ENCODE measurements around the gene RPL38. TPM values are rescaled to one million over a fixed set of nuclear protein-coding genes. Genes with fewer than 3 reads are reported as not detected.

Gene RPL38
- total and polyA plus RNA-seq, 2 experiments from 2014 or later: 286 to 5,312 TPM

DNA sequence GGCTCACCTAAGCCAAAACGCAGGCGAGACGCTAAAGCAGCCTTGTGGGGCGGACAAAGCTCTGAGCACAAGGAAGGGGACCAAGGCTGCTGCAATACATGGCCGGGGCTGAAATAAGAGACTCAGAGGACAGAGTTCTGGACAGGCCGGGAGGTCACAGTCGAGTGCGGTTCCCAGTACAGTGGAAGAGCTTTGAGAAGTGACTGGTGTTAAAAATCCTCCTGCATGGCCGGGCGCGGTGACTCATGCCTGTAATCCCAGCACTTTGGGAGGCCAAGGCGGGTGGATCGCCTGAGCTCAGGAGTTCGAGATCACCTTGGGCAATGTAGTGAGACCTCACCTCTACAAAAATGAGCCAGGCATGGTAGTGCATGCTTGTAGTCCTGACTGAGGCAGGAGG is 20.4 kb downstream of the RPL38 start (continued):
- TF ChIP-seq, protein P1, sequence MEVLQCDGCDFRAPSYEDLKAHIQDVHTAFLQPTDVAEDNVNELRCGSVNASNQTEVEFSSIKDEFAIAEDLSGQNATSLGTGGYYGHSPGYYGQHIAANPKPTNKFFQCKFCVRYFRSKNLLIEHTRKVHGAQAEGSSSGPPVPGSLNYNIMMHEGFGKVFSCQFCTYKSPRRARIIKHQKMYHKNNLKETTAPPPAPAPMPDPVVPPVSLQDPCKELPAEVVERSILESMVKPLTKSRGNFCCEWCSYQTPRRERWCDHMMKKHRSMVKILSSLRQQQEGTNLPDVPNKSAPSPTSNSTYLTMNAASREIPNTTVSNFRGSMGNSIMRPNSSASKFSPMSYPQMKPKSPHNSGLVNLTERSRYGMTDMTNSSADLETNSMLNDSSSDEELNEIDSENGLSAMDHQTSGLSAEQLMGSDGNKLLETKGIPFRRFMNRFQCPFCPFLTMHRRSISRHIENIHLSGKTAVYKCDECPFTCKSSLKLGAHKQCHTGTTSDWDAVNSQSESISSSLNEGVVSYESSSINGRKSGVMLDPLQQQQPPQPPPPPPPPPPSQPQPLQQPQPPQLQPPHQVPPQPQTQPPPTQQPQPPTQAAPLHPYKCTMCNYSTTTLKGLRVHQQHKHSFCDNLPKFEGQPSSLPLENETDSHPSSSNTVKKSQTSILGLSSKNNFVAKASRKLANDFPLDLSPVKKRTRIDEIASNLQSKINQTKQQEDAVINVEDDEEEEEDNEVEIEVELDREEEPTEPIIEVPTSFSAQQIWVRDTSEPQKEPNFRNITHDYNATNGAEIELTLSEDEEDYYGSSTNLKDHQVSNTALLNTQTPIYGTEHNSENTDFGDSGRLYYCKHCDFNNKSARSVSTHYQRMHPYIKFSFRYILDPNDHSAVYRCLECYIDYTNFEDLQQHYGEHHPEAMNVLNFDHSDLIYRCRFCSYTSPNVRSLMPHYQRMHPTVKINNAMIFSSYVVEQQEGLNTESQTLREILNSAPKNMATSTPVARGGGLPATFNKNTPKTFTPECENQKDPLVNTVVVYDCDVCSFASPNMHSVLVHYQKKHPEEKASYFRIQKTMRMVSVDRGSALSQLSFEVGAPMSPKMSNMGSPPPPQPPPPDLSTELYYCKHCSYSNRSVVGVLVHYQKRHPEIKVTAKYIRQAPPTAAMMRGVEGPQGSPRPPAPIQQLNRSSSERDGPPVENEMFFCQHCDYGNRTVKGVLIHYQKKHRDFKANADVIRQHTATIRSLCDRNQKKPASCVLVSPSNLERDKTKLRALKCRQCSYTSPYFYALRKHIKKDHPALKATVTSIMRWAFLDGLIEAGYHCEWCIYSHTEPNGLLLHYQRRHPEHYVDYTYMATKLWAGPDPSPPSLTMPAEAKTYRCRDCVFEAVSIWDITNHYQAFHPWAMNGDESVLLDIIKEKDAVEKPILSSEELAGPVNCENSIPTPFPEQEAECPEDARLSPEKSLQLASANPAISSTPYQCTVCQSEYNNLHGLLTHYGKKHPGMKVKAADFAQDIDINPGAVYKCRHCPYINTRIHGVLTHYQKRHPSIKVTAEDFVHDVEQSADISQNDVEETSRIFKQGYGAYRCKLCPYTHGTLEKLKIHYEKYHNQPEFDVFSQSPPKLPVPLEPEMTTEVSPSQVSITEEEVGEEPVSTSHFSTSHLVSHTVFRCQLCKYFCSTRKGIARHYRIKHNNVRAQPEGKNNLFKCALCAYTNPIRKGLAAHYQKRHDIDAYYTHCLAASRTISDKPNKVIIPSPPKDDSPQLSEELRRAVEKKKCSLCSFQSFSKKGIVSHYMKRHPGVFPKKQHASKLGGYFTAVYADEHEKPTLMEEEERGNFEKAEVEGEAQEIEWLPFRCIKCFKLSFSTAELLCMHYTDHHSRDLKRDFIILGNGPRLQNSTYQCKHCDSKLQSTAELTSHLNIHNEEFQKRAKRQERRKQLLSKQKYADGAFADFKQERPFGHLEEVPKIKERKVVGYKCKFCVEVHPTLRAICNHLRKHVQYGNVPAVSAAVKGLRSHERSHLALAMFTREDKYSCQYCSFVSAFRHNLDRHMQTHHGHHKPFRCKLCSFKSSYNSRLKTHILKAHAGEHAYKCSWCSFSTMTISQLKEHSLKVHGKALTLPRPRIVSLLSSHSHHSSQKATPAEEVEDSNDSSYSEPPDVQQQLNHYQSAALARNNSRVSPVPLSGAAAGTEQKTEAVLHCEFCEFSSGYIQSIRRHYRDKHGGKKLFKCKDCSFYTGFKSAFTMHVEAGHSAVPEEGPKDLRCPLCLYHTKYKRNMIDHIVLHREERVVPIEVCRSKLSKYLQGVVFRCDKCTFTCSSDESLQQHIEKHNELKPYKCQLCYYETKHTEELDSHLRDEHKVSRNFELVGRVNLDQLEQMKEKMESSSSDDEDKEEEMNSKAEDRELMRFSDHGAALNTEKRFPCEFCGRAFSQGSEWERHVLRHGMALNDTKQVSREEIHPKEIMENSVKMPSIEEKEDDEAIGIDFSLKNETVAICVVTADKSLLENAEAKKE (CRISPR knock-in tag; IDR thresholded peaks at IDR 0.05): no peak
- TF ChIP-seq EZH2phosphoT487 (IDR thresholded peaks at IDR 0.05; ENCODE audit: unreplicated experiment) (no peak), CTCF (conservative IDR thresholded peaks at IDR 0.05; ENCODE audit: low read depth in 2 of 2) (no peak), POLR2AphosphoS5 (IDR thresholded peaks at IDR 0.05; ENCODE audit: low read depth) (no peak), STAT1 (IDR thresholded peaks at IDR 0.05; ENCODE audit: unreplicated experiment) (no peak)

DNA sequence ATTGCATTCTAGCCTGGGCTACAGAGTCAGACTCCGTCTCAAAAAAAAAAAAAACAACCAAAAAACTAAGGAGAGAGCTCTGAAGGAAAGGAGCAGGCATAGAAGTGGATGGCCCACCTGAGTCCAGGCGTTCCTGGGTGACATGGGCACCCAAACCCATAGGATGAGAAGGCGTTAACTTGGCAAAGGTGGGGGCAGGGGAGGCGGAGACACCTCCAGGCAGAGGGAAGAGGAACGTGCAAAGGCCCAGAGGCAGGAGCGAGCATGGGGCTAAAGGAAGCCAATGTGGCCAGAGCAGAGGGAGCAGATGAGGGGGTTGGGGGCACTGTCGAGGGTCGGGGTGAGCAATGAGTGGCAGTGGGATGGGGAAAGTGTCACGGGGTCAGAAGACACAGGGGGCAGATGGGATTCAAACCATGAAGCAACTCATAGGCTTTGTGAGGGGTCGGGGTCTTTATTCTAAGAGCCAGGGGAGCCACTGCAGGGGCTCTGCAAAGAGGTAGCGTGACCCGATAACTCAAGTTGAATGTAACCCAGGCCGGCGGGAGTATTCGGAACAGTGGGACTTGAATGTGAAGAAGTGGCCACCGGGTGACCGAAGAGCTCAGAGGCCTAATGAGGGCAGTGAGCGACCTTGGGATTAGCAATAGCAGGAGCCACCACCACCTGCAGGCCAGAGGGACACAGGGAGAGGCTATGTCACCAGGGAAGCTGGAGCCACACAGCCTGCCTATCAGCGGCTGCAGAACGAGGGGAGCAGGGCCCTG is 21.7 kb downstream of the RPL38 start:
- H3K27ac Mint-ChIP-seq: no peak overlapping the region
- DNase-seq (ENCODE audit: low spot score) (no peak), ATAC-seq (no peak)
- no peak overlapping the region for H3K4me3 Mint-ChIP-seq
- Histone ChIP-seq H3K4me3 (no peak overlapping the region), H3F3A (replicated peaks; ENCODE audit: low read depth) (no peaks in the 10 kb centered on the region), H3K9me2 (ENCODE audit: insufficient read depth) (no peaks in the 10 kb centered on the region), H3K27ac (ENCODE audit: low read depth) (no peak overlapping the region), H2AFZ (no peak overlapping the region), H4K20me1 (replicated peaks; ENCODE audit: insufficient read depth) (no peaks in the 10 kb centered on the region), H3K27me3 (ENCODE audit: insufficient read depth) (no peaks in the 10 kb centered on the region), H3K4me2 (no peak overlapping the region), H3K4me1 (ENCODE audit: insufficient read depth) (no peaks in the 10 kb centered on the region), H3K79me2 (replicated peaks; ENCODE audit: insufficient read depth) (no peaks in the 10 kb centered on the region), H3K36me3 (ENCODE audit: insufficient read depth) (no peaks in the 10 kb centered on the region)
- peaks cover 6% of the 10 kb centered on the region for H3K27me3 Mint-ChIP-seq (ENCODE audit: insufficient read depth, low read depth, poor library complexity)
- no peaks in the 10 kb centered on the region; the same call in 2 of the 3 replicates for H3K36me3 Mint-ChIP-seq (ENCODE audit: low read depth)
- no peaks in the 10 kb centered on the region; the same call in 2 of the 3 replicates for H3K9me3 Mint-ChIP-seq
- H3K4me1 Mint-ChIP-seq: peaks cover 10% of the 10 kb centered on the region; the same call in 1 of the 3 replicates
- no peak for TF ChIP-seq EZH2 (IDR thresholded peaks at IDR 0.05; ENCODE audit: low read depth, unreplicated experiment)
- TF ChIP-seq JUNB (IDR thresholded peaks at IDR 0.05; ENCODE audit: unreplicated experiment): no peak

Measured in GM23338 (cell line).